ENCODE data around the gene OR10A5.
"Not testable (repeated sequence)": the region's sequence is repeated elsewhere in the genome, so short reads cannot be mapped to it uniquely, and the experiment has no call there.

OR10A5 gene

DNA sequence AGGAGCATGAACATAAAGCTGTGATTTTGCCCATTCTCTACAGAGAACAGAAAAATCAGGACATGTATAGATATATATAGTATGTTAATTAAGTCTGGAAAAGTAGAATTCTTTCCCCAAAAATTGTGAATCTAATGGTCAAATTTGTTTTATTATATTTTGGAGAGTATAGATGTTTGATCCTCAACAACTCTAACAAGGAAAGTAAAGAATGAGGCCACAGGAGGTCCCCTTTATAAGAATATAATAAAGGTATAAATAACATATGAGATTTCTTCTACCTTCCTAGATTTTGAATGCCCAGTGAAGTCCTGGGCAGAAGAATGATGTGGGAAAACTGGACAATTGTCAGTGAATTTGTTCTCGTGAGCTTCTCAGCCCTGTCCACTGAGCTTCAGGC, 30.8 kb downstream of the OR10A5 start, which contains the start of gene OR10A4:
TSS of gene OR10A4 (plus strand) at position 301 of the 400 bp plus-strand sequence. CDS start at position 324, 23 bp downstream.
- no peak for DNase-seq (ENCODE audit: low read depth)

DNA sequence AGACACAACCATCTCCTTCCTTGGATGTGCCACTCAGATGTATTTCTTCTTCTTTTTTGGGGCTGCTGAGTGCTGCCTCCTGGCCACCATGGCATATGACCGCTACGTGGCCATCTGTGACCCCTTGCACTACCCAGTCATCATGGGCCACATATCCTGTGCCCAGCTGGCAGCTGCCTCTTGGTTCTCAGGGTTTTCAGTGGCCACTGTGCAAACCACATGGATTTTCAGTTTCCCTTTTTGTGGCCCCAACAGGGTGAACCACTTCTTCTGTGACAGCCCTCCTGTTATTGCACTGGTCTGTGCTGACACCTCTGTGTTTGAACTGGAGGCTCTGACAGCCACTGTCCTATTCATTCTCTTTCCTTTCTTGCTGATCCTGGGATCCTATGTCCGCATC, 31.4 kb downstream of the OR10A5 start:
- no peak for DNase-seq (ENCODE audit: low read depth)

DNA sequence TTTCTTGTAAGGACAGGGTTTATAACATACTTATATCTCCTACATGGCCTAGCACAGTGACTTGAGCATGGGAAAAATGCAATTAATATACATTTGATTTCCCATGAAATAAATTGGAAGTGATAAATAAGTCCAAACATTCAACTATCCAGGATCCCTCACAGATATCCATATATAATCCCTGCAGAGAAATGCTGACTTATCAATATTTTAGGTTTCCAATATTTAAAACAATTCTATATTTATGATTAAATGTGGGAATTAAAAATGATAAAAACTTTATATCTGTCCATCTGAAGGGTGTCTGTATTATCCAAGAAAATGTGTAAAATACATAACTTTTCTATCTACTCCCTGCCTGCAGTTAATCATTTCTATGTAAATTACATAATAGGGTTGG, 37.3 kb downstream of the OR10A5 start:
- DNase-seq (ENCODE audit: low read depth), result no peak

DNA sequence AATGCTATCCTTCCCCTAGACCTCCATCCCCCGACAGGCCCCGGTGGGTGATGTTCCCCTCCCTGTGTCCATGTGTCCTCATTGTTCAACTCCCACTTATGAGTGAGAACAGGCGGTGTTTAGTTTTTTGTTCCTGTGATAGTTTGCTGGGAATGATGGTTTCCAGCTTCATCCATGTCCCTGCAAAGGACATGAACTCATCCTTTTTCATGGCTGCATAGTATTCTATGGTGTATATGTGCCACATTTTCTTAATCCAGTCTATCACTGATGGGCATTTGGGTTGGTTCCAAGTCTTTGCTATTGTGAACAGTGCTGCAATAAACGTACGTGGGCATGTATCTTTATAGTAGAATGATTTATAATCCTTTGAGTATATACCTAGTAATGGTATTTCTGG, 42.2 kb downstream of the OR10A5 start:
- DNase-seq (ENCODE audit: low read depth), result not testable (repeated sequence)

- no peak for DNase-seq (ENCODE audit: low read depth)
These were observed 43.3 kb downstream of the OR10A5 start for GRCh38 chr11:6888830-6889229.

DNA sequence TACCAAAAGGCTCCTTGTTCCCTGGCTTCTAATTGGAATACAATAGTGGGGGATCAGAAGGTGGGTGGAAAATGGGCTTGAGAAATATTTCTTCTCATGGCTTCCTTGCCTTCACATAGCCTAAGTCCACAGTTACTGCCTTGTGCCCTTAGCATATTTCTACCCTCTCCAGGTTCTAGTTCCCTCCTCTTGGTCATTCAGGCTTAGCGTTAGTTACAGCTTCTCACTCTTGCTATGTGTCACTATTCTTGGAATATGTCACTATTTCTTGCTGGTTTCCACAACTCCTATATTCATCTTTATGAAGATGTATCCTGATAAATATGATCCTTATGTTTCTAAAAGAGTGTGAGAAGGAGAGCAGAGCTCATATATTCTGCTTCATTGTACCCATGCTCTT, 44.4 kb downstream of the OR10A5 start:
- no peak for DNase-seq (ENCODE audit: low read depth)

DNA sequence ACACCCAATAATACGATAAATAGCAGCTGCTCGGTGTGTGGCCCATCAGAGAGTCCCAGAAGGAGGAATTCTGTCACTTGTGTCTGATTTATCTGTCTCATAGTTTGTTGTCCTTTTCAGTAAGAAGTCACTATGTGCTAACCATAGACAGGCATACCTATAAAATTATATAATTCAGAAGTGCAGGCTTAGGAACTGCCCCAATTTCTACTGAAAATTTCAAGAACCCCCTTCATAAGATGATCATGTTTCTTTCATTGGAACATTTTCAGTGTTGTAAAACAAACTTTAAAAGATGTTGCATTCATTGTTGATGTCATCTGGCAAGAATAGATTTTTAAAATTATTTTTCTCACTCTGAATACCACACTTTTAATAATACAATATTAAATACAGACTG, 46.9 kb downstream of the OR10A5 start, which contains the start of gene OR2D2:
TSS of gene OR2D2 (minus strand) at position 101 of the 400 bp plus-strand sequence. CDS start at position 101, 0 bp downstream.
- DNase-seq (ENCODE audit: low read depth), result no peak

DNA sequence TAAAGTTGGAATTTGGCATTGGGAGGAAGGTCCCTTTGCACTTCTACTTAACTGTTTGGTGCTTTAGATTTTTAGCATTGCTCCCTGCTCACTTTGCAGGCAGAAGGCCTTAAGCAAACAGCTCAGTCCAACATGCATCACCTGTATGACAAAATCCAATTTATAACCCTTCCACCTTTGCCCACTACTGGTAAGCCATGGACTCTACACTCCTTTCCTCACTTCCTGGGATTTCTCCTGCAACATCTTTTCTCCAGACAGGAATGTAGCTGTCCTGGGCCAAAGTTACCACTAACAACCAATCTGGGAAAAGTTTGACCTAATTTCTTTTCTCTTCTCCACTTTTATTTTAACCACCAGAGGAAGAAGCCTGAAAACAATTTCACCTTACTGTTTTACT, 48.6 kb downstream of the OR10A5 start:
- DNase-seq (ENCODE audit: low read depth), result no peak

- DNase-seq (ENCODE audit: low read depth), result no peak
These were observed 49.5 kb downstream of the OR10A5 start for GRCh38 chr11:6895010-6895409.
